Measurements from ENCODE around the gene FCER1A.
"Not testable (repeated sequence)": the region's sequence is repeated elsewhere in the genome, so short reads cannot be mapped to it uniquely, and the experiment has no call there.

The FCER1A gene

GRCh38 chr1:159349374-159349773 is 47.2 kb downstream of the FCER1A start:
- DNase-seq (ENCODE audit: low read depth in 2 of 2) = not testable (repeated sequence)

- DNase-seq (ENCODE audit: low read depth in 2 of 2) = no peak
These were observed 50.3 kb downstream of the FCER1A start for GRCh38 chr1:159352436-159352835.

Measured in activated CD8-positive, alpha-beta memory T cell treated with anti-CD3 and anti-CD28 coated beads for 4 hours (primary cell).